Inferior parietal cortex (tissue), 1 donor: ENCODE data around the gene FASN.

Experiments
- DNase-seq: peaks from one replicate; pipeline ENCODE4 v3.0.0-alpha.2; 2016; ENCODE audit errors: extremely low spot score

The FASN gene

DNA sequence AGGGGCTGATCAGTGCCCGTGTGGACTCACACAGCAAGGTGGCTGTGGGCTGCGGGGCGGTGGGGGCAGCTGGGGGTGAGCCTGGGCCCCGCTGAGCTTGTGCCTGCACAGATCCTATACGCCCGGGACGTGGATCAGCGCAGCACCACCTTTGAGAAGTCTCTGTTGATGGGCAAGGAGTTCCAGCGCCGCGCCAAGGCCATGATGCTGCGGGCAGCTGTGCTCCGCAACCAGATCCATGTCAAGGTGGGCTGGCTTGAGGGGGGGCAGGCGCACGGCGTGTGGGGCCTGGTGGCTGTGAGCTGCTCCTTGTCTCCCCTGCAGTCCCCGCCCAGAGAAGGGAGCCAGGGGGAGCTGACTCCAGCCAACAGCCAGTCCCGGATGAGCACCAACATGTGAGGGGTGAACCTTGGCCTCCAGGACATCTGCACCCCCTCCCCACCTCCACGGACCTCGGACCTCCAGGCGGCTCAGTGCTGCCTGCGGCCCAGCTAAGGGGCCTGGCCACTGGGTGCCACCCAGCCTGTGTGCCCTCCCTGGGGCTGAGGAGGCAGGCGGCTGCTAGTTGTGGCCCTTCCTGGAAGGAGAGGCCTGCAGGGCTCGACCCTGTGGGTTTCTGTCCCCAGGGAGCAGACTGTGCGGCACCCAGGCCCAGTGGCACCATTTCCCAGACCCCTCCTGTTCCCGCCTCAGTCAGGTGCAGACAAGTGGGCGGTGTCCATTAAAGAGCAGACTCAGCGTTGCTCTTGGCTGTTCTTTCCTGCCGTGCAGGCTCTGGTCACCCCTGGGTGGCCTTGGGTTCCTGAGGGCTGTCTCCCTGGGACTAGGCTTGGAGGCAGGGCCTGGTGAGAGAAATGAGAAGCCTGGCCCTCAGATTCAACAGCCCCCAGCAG is 41.1 kb downstream of the FASN start:
- DNase-seq: no peak

DNA sequence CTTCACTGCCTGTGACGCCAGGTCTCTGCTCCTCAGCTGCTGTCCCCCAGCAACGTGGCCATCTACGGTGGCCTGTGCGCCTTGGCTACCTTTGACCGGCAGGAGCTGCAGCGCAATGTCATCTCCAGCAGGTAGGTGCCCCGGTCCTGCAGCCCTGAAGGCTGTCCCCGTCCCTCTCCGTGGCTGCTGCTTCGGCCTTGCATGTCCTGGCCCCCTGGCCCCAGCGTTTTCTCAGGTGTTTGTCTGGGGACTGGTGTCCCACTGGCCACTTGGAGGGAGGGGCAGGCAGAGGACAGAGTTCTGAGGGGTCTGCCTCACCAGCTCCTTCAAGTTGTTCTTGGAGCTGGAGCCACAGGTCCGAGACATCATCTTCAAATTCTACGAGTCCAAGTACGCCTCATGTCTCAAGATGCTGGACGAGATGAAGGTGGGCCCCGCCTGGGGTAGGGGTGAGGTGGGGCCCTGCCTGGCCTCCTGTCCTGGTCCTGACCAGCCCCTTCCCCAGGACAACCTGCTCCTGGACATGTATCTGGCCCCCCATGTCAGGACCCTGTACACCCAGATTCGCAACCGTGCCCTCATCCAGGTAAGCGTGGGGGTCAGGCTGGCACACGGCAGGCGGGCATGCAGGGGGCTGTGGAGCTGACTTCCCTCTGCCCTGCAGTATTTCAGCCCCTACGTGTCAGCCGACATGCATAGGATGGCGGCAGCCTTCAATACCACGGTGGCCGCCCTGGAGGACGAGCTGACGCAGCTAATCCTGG is 41.9 kb downstream of the FASN start:
- no peak for DNase-seq

DNA sequence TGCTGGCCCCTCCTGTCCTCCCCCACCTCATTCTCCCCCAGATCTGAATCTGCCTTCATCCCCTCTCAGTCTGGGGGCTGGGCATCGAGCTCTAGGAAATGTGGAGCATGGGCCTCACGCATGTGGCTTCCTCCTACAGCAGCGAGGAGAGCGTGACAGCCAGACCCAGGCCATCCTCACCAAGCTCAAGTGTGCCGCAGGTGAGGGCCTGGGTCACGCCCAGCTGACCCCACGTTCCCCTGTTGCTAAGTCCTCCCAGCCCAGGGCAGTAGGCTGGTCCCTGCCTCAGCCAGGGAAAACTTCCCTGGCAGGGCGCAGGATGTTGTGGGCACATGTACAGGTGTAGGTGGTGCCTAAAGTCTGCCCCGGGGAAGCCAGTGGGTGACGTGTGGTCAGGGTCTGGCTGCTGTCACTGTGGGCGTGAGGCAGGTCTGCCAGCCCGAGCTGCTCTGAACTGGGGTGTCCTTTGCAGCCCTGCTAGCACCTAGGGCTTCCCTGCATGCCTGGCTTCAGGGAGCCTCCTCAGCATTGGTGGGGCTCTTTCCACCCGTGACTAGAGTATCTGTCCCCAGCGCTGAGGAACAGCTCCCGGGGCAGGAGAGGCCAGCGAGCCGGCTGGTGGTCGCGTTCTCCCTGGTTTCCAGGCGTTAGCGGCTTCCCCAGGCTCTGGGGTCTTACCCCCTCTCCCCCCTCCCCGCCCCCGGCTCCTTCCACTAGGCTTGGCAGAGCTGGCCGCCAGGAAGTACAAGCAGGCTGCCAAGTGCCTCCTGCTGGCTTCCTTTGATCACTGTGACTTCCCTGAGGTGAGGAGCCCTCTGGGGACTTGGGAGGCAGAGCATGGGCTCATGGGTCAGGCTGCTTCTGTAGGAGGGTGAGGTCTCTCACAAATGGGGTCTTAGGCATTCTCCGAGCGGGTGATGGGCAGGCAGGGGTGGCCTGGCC is 42.7 kb downstream of the FASN start:
- DNase-seq: no peak

DNA sequence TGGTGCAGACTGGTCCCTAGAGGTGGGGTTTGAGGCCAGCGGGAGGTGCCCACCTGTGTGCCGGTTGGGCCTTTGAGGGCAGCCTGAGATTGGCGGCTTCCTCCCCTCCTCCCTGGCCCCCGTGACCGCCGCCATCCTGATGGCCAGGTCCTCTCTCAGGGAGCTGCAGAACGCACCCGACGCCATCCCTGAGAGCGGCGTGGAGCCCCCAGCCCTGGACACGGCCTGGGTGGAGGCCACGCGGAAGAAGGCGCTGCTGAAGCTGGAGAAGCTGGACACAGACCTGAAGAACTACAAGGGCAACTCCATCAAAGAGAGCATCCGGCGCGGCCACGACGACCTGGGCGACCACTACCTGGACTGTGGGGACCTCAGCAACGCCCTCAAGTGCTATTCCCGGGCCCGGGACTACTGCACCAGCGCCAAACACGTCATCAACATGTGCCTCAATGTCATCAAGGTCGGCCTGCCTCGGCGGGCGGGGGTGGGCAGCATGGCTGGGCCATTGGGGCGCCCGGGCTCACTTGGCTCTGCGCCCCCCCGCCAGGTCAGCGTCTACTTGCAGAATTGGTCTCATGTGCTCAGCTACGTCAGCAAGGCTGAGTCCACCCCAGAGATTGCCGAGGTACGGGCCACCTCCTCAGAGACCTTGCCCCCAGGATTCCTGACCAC is 43.5 kb downstream of the FASN start:
- no peak for DNase-seq

DNA sequence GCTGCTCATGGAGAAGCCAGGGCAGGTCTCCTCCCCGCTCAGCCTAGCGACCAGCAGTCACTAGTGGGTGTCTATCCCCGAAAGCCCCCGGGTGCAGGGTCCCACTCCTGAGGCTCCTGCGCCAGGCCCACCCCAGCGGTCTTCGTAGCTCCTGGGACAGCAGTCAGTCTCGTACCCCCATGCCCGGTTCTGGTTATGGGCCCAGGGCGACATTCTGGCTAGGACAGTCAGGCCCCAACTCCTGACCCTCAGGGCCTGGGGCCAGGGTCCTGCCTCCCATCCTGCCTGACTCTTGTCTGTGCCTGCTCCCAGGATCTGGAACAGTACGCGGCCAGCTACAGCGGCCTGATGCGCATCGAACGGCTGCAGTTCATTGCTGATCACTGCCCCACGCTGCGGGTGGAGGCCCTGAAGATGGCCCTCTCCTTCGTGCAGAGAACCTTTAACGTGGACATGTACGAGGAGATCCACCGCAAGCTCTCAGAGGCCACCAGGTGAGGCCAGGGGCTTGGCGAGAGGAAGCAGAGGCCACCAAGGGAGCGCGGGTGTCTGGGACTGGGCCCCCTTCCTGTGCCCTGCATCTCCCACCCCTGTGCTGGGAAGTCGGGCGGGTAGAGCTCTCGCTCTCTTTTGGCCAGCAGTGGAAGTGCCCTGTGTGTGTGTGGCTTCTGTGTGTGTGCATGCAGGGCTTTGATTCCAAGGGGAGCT is 44.3 kb downstream of the FASN start:
- no peak for DNase-seq

DNA sequence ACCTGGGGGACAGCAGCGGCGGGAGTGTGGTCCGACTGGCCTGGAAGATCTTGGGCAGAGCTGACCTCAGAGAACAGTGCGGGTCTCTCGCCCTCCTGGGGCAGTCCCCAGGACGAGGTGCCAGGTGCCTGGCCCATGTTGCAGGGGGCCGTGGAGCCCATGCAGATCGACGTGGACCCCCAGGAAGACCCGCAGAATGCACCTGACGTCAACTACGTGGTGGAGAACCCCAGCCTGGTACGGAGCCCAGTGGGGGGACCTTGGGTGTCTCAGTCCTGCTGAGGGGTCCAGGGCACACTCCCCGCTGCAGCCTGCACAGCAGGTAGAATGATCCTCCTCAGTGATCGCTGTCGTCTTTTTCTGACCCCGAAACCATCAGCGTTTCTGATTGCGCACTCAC is 44.9 kb downstream of the FASN start:
- no peak for DNase-seq

DNA sequence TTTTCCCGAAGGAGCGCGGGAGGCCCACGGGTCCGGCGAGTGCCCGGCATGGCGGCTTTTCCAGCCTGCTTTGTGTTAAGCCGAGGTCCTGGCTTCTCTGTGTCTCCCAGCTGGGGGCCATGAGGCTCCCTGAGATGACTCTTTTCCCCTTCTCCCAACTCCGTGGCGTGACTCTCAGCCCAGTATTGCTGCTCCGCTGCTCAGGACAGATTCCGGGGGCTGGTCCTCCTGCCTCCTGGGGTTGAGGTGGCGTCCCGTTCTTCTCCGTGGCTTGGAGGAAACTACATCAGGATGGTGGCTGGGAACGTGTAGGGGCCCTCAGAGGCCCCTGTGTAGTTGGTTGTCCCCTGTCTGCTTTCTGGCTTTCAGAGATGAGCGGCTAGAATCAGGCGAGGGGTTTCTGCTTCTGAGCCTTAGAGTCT is 45.4 kb downstream of the FASN start:
- DNase-seq: no peak

DNA sequence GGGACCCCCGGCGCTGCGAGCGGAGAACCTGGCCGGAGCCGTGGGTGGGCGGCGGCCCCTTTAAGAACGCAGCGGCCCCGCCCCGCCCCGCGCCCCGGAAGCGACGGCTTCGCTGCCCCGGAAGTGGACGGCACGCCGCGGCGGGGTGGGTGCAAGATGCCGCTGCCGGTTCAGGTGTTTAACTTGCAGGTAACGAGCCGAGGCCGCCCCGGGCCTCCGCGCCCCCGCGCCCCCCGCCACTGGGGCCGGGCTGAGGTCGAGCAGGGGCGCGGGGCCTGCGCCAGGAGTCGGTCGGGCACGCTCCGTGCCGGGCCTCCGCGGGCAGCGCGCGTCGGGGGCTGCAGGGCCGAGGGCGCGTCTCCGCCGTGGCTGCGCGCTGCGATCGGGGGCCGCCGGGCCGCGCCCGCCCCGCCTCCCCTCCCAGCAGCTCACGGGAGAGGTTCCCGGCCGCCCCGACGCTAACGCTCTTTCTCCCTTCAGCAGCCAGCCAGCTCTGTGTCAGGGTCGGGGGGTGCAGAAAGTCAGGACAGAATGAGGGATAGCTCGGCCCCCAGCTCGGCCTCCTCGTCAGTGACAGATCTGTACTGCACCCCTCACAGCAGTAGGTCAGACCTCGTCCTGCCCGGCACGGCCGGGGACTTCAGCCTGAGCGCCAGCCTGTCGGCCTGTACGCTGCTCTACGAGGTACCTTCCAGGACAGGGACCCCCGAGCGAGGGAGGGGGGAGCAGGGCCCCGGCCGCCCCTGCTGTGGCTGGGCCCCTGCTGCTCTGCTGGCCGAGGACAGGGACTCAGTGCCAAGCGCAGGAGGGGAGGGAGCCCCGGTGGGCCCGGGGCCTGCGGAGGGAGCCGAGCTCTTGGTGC is 46.0 kb downstream of the FASN start, which contains the start of the genes GPS1 and RFNG:
Gene GPS1 (plus strand): TSS at position 123 of the 862 bp plus-strand sequence. CDS start 34 bp downstream, at position 157.
Gene RFNG (minus strand): TSS at position 36 of the 862 bp plus-strand sequence. CDS start 45 bp downstream, outside the sequence.
- DNase-seq: peak; percentile 69

DNA sequence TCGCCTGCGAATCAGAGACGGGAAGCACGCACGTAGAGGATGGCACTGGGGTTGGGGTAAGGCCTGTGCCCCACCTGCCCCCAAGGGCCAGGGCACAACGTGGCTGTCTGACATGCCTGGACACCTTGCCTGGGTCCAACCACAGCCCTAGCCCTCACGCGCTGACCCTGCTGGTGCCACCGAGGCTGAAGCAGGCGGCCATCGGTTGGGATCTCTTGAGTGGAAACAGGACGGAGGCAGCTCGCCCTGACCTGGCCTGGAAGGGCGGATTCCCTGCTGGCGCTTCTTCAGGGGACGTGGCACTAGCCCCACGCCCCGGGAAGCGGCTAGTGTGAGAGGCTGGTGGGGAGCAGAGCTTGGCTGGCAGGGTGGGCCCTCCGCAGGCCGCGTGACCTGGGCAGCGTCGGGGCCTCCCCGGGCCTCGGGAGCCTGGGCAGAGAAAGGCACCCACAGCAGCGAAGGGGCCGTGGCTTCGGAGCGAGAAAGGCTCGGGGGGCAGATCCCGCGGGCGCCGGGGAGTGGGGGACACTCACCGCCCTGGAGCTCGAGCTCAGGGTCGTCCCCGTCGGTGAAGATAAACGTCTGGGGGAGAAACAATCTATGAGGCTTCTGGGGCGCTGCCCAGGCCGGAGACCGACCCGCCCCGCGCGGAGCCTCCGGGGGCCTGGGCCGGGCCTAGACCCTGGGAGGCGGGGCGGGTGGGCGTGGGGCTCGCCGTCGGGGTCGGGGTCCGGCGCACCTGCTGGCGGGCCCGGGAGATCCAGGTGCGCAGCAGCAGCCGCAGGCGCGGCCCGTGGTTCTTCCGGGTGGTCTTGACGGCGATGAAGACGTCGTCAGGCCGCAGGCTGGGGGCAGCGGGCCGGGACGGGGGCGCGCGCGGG is 47.0 kb downstream of the FASN start:
- DNase-seq: no peak

DNA sequence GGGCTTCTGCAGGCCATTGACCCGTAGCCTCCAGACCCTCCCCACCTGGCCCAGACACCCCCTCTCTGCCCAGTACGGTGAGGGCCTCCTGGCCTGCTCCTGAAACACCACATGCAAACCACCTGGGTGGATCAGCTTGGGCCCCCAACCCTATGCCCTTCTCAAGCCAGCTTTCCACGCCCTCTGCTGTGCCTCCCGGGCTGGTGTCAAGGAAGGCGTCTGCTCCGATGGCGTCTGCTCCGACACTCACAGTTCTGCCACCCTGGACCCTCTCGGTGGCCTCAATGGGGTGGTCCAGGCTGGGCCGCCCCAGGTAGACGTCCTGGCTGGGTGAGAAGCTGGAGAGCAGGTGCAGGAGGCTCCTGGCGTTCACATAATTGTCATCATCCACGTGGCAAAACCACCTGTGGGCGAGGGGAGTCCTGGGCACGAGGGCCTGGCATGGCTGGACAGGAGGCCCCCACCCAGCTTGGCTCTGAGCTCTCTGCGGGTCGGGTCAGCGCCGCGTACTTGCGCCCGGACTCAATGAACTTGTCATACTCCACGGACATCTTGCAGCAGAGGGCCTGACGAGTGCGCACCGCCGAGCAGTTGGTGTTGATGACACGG is 47.8 kb downstream of the FASN start:
- DNase-seq: no peak

DNA sequence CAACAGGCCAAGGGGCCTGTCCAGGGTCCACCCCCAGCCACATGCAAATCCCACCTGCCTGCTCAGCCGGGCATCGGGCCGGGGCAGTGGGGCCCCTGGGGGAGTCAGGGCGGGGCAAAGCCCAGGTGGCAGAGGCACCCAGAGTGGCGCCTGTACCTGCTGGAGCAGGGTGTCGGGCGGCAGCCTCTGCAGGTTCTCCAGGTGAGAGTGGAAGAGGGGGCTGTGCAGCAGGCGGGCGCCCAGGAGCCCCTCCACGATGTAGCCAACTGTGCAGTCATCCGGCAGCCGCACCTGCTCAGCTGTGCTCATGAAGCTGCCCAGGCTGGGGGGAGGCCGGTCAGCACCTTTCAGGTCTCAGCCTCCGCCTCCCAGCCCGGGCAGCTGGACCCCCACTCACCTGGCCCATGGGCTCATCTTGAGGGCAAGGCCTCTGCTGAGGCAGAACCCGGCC is 48.5 kb downstream of the FASN start:
- DNase-seq: no peak

DNA sequence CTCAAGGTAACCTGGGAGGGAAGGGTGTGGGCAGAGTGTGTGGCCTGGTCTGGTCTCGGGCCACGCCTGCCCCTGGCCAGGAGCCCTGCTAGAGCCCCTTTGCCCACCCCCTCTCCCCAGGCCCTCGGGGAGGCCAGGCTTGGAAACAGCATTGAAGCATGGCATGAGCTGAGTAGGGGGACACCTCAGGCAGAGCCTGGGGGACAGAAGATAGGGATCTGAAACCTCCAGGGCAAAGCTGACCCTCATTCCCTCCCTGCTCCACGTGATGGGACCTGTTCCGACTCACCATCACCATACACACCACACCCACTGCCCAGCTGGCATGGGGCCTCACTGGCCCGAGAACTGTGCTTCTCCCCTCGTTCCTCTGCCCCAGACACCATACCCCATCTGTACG is 48.9 kb downstream of the FASN start:
- DNase-seq: no peak

DNA sequence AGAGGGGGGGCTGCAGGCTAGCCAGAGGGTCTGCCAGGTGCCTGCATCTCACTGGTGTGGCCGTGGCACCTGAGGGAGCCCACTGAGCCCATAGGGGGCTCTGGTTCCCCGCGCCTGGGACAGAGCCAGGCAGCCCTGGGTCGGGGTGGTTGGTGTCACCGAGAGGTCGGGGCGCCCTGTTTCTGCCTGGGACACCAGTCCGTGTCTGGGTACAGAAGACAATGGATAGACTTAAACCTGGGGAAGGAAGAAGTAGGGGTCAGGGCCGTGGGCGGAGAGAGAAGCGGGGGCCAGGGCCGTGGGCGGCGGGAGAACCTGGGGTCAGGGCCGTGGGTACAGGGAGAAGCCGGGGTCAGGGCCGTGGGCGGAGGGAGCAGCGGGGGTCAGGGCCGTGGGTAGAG is 49.5 kb downstream of the FASN start:
- DNase-seq: no peak

DNA sequence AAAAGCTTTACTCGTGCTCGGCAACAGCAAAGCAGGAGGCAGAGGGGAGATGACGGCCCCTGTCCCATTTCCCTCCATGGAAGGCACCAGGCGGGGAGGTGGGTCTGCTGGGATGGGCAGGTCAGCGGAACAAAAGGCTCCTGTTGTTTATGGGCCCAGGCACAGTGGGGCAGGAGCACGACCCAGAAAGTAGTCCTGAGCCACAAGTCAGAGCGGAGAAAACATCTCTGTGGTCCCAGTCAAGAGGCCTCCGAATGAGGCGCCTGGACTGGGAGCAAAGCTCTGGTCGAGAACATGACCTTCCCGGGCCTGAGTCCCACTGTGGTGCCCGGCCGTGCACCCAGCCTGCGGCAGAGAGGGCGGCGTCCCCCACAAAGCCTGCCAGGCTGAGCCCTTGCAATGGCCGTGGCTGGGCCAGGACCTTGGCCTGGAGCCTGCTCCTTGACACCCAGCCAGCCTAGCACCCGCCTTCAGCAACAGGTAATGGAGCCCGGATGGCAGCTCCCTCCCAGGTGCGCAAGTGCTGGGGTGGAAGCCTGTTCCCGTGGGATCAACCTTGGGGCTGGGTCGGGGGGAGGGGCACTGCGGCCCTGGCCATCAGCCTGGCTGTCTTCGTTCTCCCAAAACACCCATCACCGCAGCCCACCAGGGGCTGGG is 50.0 kb downstream of the FASN start:
- DNase-seq: no peak

DNA sequence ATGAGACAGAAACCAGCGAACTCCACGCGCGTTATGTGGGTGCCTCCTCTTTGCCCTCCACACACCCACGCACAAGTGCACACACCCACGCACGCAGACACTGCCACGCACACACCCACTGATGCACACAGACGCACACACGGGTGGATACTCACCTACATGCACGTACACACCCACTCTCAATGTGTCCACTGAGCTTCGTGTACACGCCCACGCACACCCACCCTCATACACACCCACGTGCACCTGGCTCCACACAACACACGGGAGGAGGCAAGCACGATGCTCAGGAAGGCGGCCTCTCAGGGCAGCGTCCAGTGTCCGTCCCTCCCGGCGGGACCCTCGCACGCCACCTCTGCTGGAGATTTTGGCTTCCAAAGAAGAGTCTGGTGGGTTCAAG is 50.7 kb downstream of the FASN start:
- DNase-seq: no peak

DNA sequence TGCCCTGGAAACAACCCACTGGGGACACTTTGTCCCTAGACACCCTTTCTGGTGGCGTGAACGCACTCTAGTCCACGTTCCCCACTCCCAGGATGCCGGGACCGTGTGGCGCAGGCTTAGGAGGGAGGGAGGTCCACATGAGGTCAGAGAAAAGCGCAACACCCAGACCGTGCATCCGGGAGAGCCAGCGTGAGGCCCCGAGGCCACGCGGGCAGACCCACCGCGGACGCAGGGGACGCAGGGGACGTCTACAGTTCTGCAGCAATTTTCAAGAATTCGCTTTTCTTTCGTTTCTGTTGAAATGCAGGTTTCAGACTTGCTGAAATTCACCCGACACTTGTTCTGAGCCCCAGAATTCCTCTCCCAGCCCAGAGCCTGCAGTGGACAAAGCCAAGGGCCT is 51.1 kb downstream of the FASN start:
- DNase-seq: no peak

DNA sequence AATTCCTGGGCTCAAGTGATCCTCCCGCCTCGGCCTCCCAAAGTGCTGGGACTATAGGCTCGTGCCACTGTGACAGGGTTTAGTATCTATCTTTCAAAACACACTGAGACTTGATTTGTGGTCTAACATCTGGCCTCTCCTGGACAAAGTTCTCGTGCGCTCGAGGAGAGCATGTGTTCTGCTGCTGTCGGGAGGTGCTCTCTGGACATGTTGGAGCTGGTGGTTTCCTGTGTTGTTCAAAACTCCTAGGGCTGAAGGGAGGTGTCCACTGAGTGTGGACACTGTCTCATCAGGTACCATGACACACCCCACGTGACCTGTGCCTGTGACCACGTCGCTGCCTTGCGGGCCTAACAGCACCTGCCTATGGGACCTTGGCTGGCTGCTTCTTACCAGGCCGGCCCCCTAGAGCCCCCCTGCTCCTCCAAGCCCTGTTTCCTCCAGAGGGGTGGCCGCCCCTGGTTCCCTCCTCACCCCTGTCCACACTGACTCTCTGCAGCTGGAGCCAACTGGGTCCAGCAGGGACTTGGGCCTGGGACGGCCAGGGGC is 52.0 kb downstream of the FASN start:
- DNase-seq: no peak
